SU-DHL-6 (cell line): Measurements from ENCODE around the gene PNPLA4.

ENCODE experiments used
- H2AFZ ChIP-seq: fragments of 200-600 bp; sonication (generic); 2 replicates; pipeline ENCODE4 v1.6.1; 2014; ENCODE audit warnings: low read depth, mild to moderate bottlenecking, moderate library complexity, mixed read lengths, antibody characterized with exemption, low read length; ENCODE audit not compliant: severe bottlenecking
- H3F3A ChIP-seq: fragments of 200-600 bp; shearing (Covaris generic); 2 replicates; pipeline ENCODE4 v1.6.0; 2016; ENCODE audit warnings: antibody characterized with exemption, mild to moderate bottlenecking; ENCODE audit not compliant: insufficient read depth
- H3K27ac ChIP-seq: fragments of 200-600 bp; sonication (generic); 2 replicates; pipeline ENCODE4 v1.5.1; 2016; ENCODE audit warnings: low read depth, mild to moderate bottlenecking, low read length, moderate library complexity, mixed read lengths
- H3K27me3 ChIP-seq: fragments of 200-600 bp; sonication (generic), shearing (Covaris generic); 2 replicates; pipeline ENCODE4 v1.6.0; 2014; ENCODE audit warnings: mild to moderate bottlenecking, low read length
- H3K36me3 ChIP-seq: fragments of 200-600 bp; sonication (generic); 2 replicates; pipeline ENCODE4 v1.6.1; 2014; ENCODE audit warnings: mild to moderate bottlenecking, low read length, mixed read lengths
- H3K4me2 ChIP-seq: fragments of 300-600, 200-600 bp; shearing (Covaris generic), sonication (generic); 2 replicates; pipeline ENCODE4 v1.6.0; 2014; ENCODE audit warnings: low read length, low read depth, mild to moderate bottlenecking; ENCODE audit not compliant: poor library complexity, severe bottlenecking
- H3K4me3 ChIP-seq: fragments of 200-600 bp; sonication (generic); 2 replicates; pipeline ENCODE4 v1.5.1; 2014; ENCODE audit warnings: antibody characterized with exemption, low read length, mild to moderate bottlenecking, mixed read lengths; ENCODE audit not compliant: insufficient read depth, poor library complexity, severe bottlenecking
- H3K79me2 ChIP-seq: fragments of 200-600 bp; sonication (generic); 2 replicates; pipeline ENCODE4 v1.6.1; 2014; ENCODE audit warnings: mild to moderate bottlenecking, low read length, moderate library complexity; ENCODE audit not compliant: insufficient read depth
- H3K9ac ChIP-seq: fragments of 200-600 bp; sonication (generic); 2 replicates; pipeline ENCODE4 v1.7.0; 2014; ENCODE audit warnings: mild to moderate bottlenecking, low read length
- H3K9me2 ChIP-seq: fragments of 200-600 bp; sonication (generic); replicated peaks from 2 replicates; pipeline ENCODE4 v1.6.1; 2014; ENCODE audit warnings: low read length; ENCODE audit not compliant: insufficient read depth
- H3K9me3 ChIP-seq: fragments of 200-600 bp; sonication (generic); 2 replicates; pipeline ENCODE4 v1.6.1; 2014; ENCODE audit warnings: low read length, mixed read lengths; ENCODE audit not compliant: insufficient read depth
- H4K20me1 ChIP-seq: fragments of 200-600 bp; sonication (generic); 2 replicates; pipeline ENCODE4 v1.6.1; 2014; ENCODE audit warnings: low read depth, mild to moderate bottlenecking, antibody characterized with exemption, low read length, moderate library complexity, mixed read lengths
- CTCF ChIP-seq: fragments of 200-600 bp; sonication (generic); IDR thresholded peaks from one replicate; pipeline ENCODE4 v1.5.1; 2017; ENCODE audit warnings: antibody characterized with exemption, mild to moderate bottlenecking, low read length, moderate library complexity; ENCODE audit not compliant: insufficient read depth, poor library complexity, severe bottlenecking
- EZH2phosphoT487 ChIP-seq: fragments of 200-600 bp; sonication (generic), shearing (Covaris generic); conservative IDR thresholded peaks from 2 replicates; pipeline ENCODE4 v1.6.1; 2018; ENCODE audit warnings: mild to moderate bottlenecking, antibody characterized with exemption, low read length, moderate library complexity, mixed read lengths

PNPLA4 gene

DNA sequence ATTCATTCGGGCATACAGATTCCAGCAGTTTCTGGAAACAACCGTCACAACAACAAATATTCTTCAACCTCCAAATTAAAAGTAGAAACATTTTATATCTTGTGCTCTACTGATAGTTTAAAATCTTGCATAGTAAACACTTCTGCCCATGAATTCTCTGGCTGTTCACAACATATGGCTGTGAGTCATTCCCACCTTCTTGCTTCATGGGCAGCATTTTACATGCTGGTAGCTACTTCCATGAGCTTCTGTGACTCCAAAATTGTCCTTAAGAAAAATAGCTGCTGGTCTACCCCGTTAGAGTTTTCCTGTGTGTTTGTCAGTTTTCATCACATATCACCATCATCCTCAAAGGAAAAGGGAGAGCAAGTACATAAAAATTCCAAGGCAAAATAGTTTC lies 22.7 kb downstream of the PNPLA4 start:
- no peak overlapping the region for H3K27ac ChIP-seq
- no peaks in the 10 kb centered on the region for H3K9me3 ChIP-seq
- H3K4me3 ChIP-seq: no peak overlapping the region
- H3K9ac ChIP-seq: no peak overlapping the region
- no peaks in the 10 kb centered on the region for H4K20me1 ChIP-seq
- H2AFZ ChIP-seq: no peak overlapping the region
- no peaks in the 10 kb centered on the region for H3K9me2 ChIP-seq
- no peaks in the 10 kb centered on the region for H3K36me3 ChIP-seq
- H3K27me3 ChIP-seq: no peaks in the 10 kb centered on the region
- no peaks in the 10 kb centered on the region for H3F3A ChIP-seq
- TF ChIP-seq CTCF (no peak), EZH2phosphoT487 (no peak)
- no peak overlapping the region for H3K4me2 ChIP-seq
- H3K79me2 ChIP-seq: no peaks in the 10 kb centered on the region

DNA sequence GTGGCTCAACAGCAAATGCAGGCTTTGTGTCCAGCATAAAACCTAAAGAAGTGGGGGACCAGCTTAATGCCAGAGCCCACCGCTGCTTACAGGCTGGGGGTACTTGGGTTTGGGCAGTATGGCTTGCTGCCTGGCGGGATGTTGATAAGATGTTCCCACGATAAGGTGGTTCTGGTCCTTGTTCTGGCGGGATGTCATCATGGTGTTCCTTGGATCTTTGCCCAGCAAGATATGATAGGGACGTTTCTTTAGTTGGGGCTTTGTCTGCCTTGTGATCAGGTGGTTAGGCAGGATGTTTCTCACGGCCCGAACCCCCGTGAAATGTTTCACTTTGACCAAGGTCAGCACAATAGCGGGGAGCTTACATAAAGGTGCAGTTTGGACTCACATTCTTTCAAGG lies 35.3 kb downstream of the PNPLA4 start:
- Histone ChIP-seq H3K36me3 (no peaks in the 10 kb centered on the region), H3K9ac (no peak overlapping the region), H3K4me3 (no peak overlapping the region), H3K79me2 (no peaks in the 10 kb centered on the region), H3K4me2 (no peak overlapping the region), H3K9me3 (no peaks in the 10 kb centered on the region), H3F3A (no peaks in the 10 kb centered on the region), H3K27ac (no peak overlapping the region), H2AFZ (no peak overlapping the region), H3K27me3 (no peaks in the 10 kb centered on the region), H4K20me1 (no peaks in the 10 kb centered on the region), H3K9me2 (no peaks in the 10 kb centered on the region)
- TF ChIP-seq EZH2phosphoT487 (no peak), CTCF (no peak)

DNA sequence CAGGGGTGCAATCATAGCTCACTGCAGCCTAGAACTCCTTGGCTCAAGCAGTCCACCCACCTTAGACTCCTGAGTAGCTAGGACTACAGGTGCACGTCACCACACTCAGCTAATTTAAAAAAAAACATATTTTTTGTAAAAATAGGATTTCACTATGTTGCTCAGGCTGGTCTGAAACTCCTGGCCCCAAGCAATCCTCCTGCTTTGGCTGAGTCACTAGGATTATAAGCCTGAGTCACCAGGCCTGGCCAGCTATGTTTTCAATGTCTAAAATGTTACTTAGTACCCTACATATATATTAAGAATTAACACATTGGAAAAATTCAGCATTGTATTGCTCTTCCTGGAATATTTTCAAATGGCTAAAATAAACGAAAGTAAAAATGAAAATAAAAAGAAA lies 37.5 kb downstream of the PNPLA4 start:
- Histone ChIP-seq H3K4me2 (no peak overlapping the region), H3K4me3 (no peak overlapping the region)

More for the DNA sequence above, 37.5 kb downstream of the PNPLA4 start:
- Histone ChIP-seq H3F3A (no peaks in the 10 kb centered on the region), H3K79me2 (no peaks in the 10 kb centered on the region), H3K9ac (no peak overlapping the region), H2AFZ (no peak overlapping the region), H3K9me3 (no peaks in the 10 kb centered on the region), H3K9me2 (no peaks in the 10 kb centered on the region), H3K27ac (no peak overlapping the region), H3K27me3 (no peaks in the 10 kb centered on the region), H4K20me1 (no peaks in the 10 kb centered on the region), H3K36me3 (no peaks in the 10 kb centered on the region)
- no peak for TF ChIP-seq CTCF
- TF ChIP-seq EZH2phosphoT487: no peak
